Ishikawa (cell line): ENCODE data around the gene C3orf52.

ENCODE experiments used
- CREB1 ChIP-seq: IDR thresholded peaks from 2 replicates; pipeline ENCODE4 v1.6.1; 2012; ENCODE audit warnings: low read depth
- EP300 ChIP-seq: IDR thresholded peaks from 2 replicates; pipeline ENCODE4 v1.6.1; 2012; ENCODE audit warnings: borderline replicate concordance
- RAD21 ChIP-seq: IDR thresholded peaks from 2 replicates; pipeline ENCODE4 v1.6.1; 2012; ENCODE audit warnings: low read depth
- YY1 ChIP-seq: IDR thresholded peaks from 2 replicates; pipeline ENCODE4 v1.6.1; 2012; ENCODE audit warnings: low read depth
- TF ChIP-seq, protein P1 (sequence below): IDR thresholded peaks from 2 replicates; pipeline ENCODE4 v1.6.1; 2012
- TF ChIP-seq, protein P2 (sequence below): IDR thresholded peaks from 2 replicates; pipeline ENCODE4 v1.6.1; 2012; ENCODE audit warnings: low read depth, mild to moderate bottlenecking

DNA sequence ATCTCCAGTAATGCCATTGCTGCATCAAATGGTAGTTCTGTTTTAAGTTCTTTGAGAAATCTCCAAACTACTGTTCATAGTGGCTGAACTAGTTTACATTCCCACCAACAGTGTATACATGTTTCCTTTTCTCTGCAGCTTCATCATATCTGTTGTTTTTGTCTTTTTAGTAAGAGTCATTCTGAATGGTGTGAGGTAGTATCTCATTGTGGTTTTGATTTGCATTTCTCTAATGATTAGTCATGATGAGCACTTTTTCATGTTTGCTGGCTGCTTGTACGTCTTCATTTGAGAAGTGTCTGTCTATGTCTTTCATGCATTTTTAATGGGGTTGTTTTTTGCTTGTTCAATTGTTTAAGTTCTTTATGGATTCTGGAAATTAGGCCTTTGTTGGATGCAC, 57.1 kb downstream of the C3orf52 start:
- TF ChIP-seq, protein P1, sequence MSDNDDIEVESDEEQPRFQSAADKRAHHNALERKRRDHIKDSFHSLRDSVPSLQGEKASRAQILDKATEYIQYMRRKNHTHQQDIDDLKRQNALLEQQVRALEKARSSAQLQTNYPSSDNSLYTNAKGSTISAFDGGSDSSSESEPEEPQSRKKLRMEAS: no peak
- TF ChIP-seq YY1 (no peak), CREB1 (no peak), RAD21 (no peak), EP300 (no peak)
- TF ChIP-seq, protein P2, sequence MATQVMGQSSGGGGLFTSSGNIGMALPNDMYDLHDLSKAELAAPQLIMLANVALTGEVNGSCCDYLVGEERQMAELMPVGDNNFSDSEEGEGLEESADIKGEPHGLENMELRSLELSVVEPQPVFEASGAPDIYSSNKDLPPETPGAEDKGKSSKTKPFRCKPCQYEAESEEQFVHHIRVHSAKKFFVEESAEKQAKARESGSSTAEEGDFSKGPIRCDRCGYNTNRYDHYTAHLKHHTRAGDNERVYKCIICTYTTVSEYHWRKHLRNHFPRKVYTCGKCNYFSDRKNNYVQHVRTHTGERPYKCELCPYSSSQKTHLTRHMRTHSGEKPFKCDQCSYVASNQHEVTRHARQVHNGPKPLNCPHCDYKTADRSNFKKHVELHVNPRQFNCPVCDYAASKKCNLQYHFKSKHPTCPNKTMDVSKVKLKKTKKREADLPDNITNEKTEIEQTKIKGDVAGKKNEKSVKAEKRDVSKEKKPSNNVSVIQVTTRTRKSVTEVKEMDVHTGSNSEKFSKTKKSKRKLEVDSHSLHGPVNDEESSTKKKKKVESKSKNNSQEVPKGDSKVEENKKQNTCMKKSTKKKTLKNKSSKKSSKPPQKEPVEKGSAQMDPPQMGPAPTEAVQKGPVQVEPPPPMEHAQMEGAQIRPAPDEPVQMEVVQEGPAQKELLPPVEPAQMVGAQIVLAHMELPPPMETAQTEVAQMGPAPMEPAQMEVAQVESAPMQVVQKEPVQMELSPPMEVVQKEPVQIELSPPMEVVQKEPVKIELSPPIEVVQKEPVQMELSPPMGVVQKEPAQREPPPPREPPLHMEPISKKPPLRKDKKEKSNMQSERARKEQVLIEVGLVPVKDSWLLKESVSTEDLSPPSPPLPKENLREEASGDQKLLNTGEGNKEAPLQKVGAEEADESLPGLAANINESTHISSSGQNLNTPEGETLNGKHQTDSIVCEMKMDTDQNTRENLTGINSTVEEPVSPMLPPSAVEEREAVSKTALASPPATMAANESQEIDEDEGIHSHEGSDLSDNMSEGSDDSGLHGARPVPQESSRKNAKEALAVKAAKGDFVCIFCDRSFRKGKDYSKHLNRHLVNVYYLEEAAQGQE: no peak
